GM11168 (cell line): Measurements from ENCODE around the gene MZT2A.
"Not testable (repeated sequence)": the region's sequence is repeated elsewhere in the genome, so short reads cannot be mapped to it uniquely, and the experiment has no call there.

Experiments
- in situ Hi-C: fragments of 300-500 bp; cut with MboI; formaldehyde crosslinking; loops from one replicate; pipeline ENCODE4 v1.12.0; 2022; ENCODE audit warnings: low sequenced_read_pairs; ENCODE audit not compliant: unreplicated experiment

Gene MZT2A

DNA sequence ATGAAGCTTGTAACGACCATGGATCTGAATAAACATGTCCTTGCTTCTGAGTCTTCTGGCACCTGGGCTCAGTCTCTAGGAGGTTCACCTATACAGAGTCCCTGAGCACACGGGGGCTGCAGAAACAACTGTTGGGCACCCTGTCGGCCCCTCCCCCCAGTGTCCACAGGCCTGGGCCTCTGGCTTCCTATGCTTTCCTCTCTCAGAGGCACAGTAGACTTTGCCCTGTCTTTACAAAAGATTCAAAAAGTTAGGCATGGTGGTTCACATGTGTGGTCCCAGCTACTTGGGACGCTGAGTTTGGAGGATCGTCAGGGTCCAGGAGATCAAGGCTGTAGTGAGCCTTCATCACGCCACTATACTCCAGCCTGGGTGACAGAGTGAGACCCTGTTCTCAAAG lies 29.3 kb upstream of the MZT2A start:
- in situ Hi-C loops = not testable (repeated sequence)

DNA sequence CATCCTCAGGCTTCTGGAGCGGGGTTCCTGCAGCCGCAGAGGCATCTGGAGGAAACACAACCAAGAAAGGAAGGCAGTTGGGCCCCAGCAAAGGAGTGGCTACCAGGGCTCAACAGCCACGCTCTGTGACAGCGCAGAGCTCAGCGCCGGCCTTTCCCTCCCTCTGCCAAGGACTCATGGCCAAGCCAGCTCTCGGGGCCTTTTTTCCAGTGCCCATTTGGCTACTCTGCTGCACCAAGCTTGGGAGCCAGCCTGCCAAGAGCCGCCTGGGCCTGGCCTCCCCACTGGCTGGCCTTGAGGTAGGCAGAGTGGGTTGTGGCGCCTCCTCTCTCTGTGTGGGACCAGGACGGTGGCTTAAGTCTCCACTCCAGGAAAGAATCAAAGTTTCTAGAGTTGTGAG lies 28.3 kb upstream of the MZT2A start:
- in situ Hi-C loops = no loop called here

DNA sequence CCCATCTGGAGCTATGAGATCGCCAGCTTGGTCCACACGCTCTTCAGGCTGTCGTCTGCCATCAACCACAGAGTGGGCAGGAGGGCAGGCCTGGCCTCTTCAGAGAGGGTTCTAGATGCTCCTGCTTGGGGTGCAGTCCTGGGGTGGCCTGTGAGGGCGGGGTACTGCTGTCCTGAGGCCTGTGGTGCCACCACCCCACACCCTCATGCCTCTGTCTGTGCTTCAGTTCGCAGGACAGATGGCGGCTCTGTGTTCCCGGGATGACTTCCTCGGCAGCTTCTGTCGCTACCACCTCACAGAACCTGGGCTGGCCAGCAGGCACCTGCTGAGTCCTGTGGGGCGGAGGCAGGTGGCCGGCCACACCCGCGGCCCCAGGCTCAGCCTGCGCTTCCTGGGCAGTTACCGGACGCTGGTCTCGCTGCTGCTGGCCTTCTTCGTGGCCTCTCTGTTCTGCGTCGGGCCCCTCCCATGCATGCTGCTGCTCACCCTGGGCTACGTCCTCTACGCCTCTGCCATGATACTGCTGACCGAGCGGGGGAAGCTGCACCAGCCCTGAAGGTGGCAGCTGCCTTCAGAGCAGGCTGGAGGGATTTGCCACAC lies 27.8 kb upstream of the MZT2A start:
- in situ Hi-C loops = loop anchor here (5.0 kb wide), 1 partner anchor 1363 kb away; no protein-coding TSS in a partner anchor

DNA sequence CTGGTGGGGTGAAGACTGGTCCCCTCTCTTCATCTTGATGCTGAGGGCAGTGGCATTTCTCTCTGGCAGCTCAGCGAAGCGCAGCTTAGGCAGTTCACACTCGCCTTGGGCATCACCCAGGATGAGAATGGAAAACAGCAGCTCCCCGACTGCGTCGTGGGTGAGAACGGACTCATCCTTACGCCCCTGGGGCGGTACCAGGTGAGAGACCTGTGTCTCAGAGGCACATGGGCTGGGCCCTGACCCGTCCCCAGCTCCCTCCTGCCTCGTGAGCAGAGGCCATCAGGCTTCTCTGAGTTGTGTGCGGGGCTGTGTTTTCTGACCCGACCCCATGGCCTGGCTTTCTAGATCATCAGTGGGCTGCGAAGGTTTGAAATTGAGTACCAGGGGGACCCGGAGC lies 27.3 kb upstream of the MZT2A start:
- in situ Hi-C loops = loop anchor here (5.0 kb wide), 1 partner anchor 1362 kb away; no protein-coding TSS in a partner anchor

DNA sequence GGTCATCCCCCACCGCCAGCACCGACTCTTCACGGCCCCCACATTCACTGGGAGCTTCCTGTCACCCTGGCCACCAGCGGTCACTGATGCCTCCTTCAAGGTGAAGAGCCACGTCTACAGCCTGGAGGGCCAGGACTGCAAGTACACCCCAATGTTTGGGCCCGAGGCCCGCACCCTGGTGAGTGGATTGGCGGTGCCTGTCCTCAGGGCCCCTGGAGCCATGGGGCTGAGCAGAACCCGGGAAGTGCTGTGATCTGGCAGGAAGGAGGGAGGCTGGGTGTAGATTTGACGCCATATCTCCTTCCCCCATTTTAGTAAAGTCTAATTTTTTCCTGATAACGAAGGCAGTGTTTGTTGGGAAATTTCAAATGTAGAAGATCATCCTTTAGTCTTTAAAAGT lies 26.3 kb upstream of the MZT2A start:
- in situ Hi-C loops = loop anchor here (5.0 kb wide), 1 partner anchor 1361 kb away; no protein-coding TSS in a partner anchor

DNA sequence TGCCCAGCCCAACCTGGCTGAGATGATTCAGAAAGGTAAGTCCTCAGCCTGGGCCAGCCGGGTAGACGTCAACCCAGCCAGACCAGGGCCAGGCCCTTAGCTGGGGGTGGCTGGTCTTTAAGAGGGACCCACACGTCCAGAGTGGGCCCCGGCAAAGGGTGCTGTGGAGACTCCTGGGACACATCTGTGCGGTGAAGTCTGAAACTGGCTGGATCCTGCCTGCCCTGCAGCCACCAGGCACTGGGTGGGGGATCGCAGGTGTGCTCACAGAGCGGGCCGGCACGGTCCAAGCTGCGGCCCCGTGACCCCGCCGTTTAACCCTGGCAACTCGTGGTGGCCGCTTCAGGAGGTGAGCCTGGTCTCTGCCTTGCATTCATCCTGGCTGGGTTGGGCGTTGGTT lies 25.7 kb upstream of the MZT2A start:
- in situ Hi-C loops = loop anchor here (5.0 kb wide), 1 partner anchor 1361 kb away; no protein-coding TSS in a partner anchor

DNA sequence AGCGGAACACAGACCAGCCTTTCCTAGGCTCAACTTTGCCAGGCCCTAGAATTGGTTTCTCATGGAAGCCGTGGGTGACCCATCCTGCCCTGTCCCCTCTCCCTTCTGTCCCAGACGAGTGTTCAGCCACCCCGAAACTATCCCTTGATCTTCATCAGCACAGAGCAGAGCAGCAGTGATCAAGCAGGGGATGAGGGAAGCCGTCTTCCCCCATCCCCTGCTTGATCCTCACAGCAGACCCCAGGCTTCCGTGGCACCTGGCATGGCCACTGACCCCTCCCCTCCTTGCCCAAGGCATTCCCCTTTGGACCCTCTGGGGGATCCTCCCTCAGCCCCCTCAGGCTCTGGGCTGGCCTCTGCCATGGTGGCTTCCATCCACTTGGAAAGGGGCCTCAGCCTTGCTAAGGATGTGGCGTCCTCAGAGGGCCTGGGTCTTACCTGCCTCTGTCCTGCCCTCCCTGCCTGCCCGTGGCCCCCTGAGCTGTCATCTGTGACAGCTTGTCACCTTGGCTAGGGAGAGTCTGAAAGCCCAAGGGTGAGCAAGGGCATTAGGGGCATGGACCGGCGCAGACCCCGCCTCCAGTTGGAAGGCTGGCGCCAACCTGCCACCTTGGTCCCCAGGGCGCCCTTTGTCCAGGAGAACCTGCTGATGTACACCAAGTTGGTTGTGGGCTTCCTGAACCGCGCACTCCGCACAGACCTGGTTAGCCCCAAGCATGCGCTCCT lies 25.1 kb upstream of the MZT2A start:
- in situ Hi-C loops = loop anchor here (5.0 kb wide), 1 partner anchor 1360 kb away; no protein-coding TSS in a partner anchor

DNA sequence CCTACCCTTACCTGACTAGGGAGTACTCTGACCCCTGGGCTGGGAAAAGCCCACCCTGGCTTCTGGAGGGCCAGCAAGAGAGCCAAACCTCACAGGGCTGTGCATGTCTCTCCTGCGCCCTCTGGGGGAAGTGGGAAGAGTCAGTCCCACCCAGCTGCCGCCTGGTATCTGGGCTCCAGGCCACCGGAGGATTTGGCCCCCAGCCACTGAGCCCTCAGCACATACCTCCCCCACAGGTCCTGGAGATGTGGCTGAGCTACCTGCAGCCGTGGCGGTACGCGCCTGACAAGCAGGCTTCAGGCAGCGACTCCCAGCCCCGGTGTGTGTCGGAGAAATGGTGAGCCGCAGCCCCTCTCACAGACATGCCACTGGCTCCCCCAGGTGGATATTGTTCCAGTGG lies 24.4 kb upstream of the MZT2A start:
- in situ Hi-C loops = loop anchor here (5.0 kb wide), 1 partner anchor 1359 kb away; no protein-coding TSS in a partner anchor

DNA sequence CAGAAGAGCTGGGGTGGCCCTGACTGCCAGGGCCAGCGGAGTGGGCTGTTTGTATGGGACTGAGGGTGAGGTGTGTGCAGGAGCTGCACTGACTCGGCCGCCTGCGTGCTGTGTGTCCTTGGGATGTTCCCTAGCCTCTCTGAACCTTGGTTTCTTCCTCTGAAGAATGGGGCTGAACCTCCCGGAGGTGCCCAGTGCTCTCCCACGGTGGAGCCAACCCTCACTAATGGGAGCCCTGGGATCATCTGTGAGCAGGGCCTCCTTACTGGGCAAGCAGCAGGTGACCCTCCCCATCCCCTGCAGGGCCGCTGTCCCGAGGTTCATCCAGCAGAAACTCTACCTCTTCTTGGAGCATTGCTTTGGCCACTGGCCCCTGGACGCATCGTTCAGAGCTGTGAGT lies 23.8 kb upstream of the MZT2A start:
- in situ Hi-C loops = loop anchor here (5.0 kb wide), 1 partner anchor 1359 kb away; no protein-coding TSS in a partner anchor

DNA sequence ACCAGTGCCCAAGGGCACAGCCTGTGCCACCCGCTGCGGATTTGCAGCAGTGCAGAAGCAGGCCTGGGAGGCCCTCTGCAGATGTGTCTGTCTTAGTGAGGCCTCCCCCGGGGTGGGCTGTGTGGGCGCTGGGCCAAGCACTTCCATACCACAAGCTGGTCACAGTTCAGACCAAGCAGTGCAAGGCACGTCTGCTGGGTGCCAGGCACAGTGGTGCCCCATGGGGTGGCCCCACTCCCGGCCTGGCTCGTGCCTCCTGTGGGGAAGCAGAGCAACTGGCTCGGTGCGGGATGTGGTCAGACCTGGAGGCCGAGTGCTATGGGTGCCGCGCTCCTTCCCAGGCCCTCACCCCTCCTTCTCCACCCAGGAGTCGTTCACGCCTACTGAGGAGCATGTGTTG lies 23.0 kb upstream of the MZT2A start:
- in situ Hi-C loops = loop anchor here (5.0 kb wide), 1 partner anchor 1358 kb away; no protein-coding TSS in a partner anchor

DNA sequence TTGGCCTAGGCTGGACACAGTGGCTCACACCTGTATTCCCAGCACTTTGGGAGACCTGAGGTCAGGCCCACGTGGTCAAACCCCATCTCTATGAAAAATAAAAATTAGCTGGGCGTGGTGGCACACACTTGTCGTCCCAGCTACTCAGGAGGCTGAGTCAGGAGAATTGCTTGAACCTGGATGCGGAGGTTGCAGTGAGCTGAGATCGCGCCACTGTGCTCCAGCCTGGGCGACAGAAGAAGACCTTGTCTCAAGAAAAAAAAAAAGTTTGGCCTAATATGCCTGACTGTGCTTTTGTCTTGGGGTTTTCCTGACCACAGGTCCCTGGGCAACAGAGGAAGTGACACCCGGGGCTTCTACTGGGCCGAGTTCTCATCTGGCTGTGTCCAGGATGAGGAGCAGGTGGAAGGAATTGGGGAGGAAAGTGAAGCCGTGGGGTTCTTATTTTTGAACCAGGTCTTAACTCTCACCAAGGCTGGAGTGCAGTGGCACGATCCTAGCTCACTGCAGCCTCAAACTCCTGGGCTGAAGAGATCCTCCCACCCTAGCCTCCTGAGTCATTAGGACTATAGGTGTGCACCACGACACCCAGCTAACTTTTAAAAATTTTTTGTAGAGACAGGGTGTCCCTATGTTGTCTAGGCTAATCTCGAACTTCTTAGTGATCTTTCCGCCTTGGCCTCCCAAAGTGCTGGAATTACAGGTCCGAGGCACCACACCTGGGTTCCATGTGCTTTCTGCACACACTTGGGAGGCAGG lies 22.4 kb upstream of the MZT2A start:
- in situ Hi-C loops = loop anchor here (5.0 kb wide), 1 partner anchor 1357 kb away; no protein-coding TSS in a partner anchor

DNA sequence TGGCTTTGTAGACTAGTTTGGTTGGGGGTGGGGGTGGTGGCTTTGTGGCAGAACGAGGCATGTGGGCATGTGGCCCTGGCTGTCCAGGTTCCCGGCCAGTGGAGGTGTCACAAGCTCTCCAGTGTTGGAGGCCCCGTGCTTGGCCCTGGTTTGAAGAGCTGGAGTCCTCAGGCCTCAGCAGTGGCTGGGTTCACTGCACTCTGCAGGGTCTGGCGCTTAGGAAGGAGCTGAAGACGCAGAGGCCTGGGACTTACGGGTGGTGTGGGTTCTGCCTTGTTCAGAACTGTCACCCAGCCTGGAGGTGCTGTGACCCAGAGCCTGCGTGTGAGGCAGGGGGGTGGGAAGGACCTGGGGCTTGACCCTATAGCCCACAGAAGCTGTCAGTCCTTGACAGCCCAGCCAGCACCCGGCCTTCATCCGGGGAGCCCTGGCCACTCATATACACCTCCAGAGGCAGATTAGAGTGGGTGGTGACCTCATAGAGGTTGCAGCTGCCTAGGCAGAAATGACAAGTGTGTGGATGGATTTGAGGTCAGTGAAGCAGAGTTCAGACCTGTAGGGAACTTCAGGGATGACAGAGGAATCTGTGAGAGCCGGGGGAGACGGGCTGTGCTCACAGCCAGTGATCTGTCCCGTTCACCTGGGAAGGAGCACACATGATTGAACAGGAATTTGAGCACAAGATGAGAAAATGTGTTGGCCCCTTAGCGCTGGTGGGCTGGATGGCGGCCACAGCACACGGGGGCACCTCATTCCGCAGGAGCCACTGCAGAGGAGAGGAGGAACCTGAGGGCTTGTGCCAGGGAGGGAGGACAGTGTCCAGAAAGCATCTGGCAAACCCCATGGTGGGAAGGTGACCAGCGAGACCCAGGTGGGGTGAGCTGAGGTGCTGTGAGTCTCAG lies 20.0 kb upstream of the MZT2A start:
- in situ Hi-C loops = not testable (repeated sequence)

DNA sequence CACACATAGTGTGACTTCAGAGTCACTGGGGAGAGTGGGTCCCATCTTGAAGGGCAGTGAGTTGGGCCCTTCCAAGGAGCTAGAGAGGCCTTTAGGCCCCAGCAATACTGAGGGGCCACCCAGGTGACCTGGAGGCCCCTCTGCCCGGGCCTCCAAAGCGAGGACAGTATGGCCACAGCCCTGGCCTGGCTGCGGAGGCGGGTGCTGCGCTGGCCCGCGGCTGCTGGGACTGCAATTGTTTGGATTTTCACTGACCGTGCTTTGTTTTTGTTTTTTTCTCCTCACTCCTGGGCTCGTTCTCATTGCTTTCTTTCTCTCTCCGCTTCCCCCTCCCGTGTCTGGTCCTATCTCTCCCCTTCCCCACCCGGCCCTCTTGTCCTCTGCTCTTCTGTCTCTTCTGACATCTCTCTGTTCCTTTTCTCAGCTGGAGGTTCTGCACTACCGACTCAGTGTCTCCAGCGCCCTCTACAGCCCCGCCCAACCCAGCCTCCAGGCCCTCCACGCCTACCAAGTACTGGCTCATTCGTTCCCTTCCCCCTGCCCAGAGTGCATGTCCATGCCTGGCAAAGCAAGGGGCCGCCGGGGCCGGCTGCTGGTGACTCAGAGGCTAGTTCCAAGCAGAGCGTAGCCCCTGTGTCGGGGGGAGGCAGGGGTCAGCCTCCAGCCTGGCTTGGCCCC lies 19.2 kb upstream of the MZT2A start:
- in situ Hi-C loops = not testable (repeated sequence)

DNA sequence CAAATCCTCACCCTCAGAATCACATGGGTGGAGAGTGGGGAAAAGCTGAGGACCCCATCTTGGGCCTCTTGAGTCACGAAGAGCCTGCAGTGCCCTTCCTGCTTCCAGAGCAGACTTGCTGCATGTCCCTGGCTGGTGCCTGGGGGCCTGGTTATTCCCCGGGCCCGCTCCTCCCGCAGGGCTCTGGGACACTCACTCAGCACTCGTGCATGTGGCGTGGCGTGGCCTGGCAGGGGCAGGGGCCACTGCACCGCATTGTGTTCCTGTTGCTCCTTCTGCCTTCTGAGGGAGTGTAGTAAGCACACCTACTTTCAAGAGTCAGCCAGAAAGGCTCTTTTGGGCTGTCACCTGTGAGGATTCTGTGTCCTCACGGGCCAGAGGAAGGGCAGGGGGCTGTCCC lies 17.4 kb upstream of the MZT2A start:
- in situ Hi-C loops = no loop called here

DNA sequence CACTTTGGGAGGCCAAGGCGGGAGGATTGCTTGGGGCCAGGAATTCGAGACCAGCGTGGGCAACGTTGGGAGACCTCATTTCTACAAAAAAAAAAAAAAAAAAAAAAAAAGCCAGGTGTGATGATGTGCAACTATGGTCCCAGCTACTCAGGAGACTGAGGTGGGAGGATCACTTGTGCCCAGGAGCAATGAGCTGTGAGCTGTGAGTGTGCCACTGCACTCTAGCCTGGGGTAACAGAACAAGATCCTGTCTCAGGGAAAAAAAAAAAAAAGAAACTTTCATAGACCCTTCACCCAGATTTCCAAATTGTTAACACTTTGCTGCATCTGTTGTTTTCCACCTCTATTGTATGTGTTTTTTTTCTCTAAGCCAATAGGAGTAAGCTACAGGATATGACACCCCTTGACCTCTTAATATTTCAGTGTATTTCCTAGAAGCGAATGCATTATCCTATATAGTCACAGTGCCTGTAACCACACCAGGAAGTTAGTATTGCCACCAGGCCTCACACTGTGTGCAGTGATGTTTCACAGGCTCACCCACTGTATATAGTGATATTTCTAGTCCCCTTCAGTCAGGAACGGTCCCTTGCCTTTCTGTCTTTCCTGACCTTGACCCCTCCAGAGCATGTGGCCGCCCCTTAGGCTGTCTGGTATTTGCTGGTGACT lies 12.0 kb upstream of the MZT2A start:
- in situ Hi-C loops = not testable (repeated sequence)

DNA sequence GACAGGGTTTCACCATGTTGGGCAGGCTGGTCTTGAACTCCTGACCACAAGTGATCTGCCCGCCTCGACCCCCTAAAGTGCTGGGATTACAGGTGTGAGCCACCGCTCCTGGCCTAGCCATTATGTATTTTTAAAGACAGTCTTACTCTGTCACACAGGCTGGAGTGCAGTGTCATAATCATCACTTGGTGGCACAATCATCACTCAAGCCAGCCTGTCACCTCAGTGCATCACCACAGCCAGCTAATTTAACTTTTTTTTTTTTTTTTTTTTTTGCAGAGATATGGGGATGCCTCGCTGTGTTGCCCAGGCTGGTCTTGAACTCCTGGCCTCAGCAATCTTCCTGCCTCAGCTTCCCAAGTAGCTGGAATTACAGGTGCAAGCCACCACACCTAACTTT lies 11.4 kb upstream of the MZT2A start:
- in situ Hi-C loops = not testable (repeated sequence)

DNA sequence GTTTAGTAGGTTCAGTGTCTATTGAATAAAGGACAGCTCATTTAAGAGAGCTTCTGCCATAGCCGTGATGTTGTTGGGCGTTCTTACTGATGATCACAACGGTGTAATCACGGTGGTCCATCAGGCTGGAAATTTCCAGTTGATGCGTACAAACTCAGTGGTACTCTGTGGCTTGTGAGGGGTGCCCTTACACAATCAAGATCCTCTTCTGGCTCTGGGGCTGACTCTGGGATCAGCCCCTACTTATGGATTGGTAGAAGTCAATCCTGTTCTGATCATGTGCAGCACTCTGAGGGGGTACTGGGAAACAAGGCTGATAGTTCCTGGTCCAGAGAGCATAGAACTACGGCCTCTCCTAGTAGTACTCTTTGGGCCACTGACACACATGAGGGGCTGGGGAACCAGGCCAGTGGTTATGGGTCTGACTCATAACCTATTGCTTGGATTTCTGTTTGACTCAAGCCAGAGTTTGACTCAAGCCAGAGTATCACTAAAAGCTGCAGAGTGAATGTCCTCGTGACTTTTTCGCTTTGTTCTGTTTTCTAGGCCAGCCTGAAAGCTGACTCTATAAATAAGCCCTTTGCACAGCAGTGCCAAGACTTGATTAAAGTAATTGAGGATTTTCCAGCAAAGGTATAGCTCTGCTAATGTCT lies 6.2 kb upstream of the MZT2A start:
- in situ Hi-C loops = not testable (repeated sequence)

DNA sequence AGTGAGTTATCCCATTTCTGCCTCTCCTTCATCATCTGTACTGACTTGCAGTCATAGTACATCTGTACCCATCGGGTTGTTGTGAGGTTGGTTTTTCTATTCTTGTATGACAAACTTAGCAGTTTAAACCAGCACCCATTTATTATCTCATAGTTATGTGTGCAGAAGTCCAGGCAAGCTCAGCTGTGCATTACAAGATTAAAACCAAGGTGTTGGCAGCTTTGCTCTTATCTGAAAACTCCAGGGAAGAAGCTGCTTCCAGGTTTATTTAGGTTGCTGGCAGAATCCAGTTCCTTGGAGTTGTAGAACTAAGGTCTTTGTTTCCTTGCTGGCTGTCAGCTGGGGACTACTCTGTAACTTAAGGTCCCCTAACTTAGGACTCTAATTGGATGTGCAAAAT lies 3.3 kb upstream of the MZT2A start:
- in situ Hi-C loops = not testable (repeated sequence)
